Activated CD8-positive, alpha-beta T cell treated with anti-CD3 and anti-CD28 coated beads for 36 hours (primary cell): Measurements from ENCODE around the gene ALAS1. TPM values are rescaled to one million over a fixed set of nuclear protein-coding genes. Genes with fewer than 3 reads are reported as not detected.
A peak's percentile ranks its signal among the peaks of the same experiment; 100 is the strongest.

Experiments used
- ATAC-seq: fragments of 200-7000 bp; cut with Tn5 transposase; one replicate; pipeline ENCODE4 v1.10.0; 2021; ENCODE audit warnings: mild to moderate bottlenecking, moderate library complexity
- CTCF ChIA-PET: fragments of 350-600 bp; sonication (Branson Sonifier 250); formaldehyde crosslinking; loops from one replicate; lab custom pipeline; 2021; ENCODE audit warnings: antibody characterized with exemption; lab: Charles Lee
- POLR2A ChIA-PET: fragments of 350-600 bp; sonication (Branson Sonifier 250); formaldehyde crosslinking; loops from one replicate; lab custom pipeline; 2021; ENCODE audit warnings: antibody characterized with exemption; lab: Charles Lee
- DNase-seq: peaks from one replicate; pipeline ENCODE4 v3.0.0-alpha.2; 2020
- H3K27ac Mint-ChIP-seq: one replicate; pipeline ENCODE4 v1.8.0; 2021; ENCODE audit warnings: mild to moderate bottlenecking, mixed read lengths
- H3K27me3 Mint-ChIP-seq: one replicate; pipeline ENCODE4 v1.8.0; 2021; ENCODE audit warnings: mixed read lengths
- H3K36me3 Mint-ChIP-seq: one replicate; pipeline ENCODE4 v1.8.0; 2021; ENCODE audit warnings: low read depth, mixed read lengths
- H3K4me1 Mint-ChIP-seq: one replicate; pipeline ENCODE4 v1.8.0; 2021; ENCODE audit warnings: low read depth, mixed read lengths
- H3K4me3 Mint-ChIP-seq: one replicate; pipeline ENCODE4 v1.8.0; 2021; ENCODE audit warnings: mild to moderate bottlenecking, moderate library complexity, mixed read lengths
- H3K9me3 Mint-ChIP-seq: one replicate; pipeline ENCODE4 v1.8.0; 2021; ENCODE audit warnings: mixed read lengths
- intact Hi-C: fragments of 100-400 bp; cut with micrococcal nuclease; formaldehyde crosslinking; loops from one replicate; pipeline ENCODE4 v1.10.0; 2022
- total RNA-seq, 2 experiments: library from RNA; stranded (reverse); gene quantifications; one replicate each; pipeline ENCODE4 v1.2.3, GENCODE V29; 2021
- TF ChIP-seq, protein P1 (sequence below): fragments of 200-600 bp; IDR thresholded peaks from one replicate; pipeline ENCODE4 v1.8.0; 2022; ENCODE audit warnings: antibody characterized with exemption, mild to moderate bottlenecking

ALAS1 gene
- total RNA-seq, 2 experiments from 2014 or later, result 54.3 to 54.6 TPM

DNA sequence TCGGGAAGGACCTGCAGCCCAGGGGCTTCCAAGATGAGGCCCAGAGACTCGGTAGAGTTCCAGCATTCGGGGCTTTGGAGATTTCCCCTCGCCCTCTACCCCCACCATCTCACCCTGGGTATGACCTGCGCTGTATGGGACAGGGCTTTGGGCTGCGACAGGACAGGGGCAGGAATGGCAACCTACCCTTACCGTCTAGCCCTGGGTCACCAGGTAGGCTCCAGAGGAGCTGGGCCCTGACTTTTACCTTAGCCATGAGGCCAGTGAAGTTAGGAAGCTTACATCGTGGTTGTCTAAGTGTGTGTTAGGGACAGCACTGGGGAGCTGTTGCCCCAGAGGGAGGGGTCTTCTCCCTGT is 48.3 kb downstream of the ALAS1 start:
- H3K9me3 Mint-ChIP-seq, result peaks cover 4% of the 10 kb centered on the region
- no peaks in the 10 kb centered on the region for H3K27me3 Mint-ChIP-seq
- POLR2A ChIA-PET, result interaction anchor here (1.3 to 33.3 kb wide), 6 partner anchors 10 to 31 kb away, joined by 3 to 949 read pairs (median 21); partner anchors contain the start of genes GLYCTK, TWF2 and WDR82
- TF ChIP-seq, protein P1, sequence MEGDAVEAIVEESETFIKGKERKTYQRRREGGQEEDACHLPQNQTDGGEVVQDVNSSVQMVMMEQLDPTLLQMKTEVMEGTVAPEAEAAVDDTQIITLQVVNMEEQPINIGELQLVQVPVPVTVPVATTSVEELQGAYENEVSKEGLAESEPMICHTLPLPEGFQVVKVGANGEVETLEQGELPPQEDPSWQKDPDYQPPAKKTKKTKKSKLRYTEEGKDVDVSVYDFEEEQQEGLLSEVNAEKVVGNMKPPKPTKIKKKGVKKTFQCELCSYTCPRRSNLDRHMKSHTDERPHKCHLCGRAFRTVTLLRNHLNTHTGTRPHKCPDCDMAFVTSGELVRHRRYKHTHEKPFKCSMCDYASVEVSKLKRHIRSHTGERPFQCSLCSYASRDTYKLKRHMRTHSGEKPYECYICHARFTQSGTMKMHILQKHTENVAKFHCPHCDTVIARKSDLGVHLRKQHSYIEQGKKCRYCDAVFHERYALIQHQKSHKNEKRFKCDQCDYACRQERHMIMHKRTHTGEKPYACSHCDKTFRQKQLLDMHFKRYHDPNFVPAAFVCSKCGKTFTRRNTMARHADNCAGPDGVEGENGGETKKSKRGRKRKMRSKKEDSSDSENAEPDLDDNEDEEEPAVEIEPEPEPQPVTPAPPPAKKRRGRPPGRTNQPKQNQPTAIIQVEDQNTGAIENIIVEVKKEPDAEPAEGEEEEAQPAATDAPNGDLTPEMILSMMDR, result no peak
- intact Hi-C loops, result no loop called here
- H3K36me3 Mint-ChIP-seq, result peaks cover 76% of the 10 kb centered on the region
- H3K27ac Mint-ChIP-seq, result peak overlapping the region; percentile 94
- DNase-seq (no peak), ATAC-seq (peak; percentile 9)
- H3K4me1 Mint-ChIP-seq, result peaks cover 74% of the 10 kb centered on the region
- CTCF ChIA-PET, result interaction anchor here (0.6 to 2.0 kb wide), 8 partner anchors 11 to 93 kb away, joined by 3 to 6 read pairs (median 4); no protein-coding TSS in a partner anchor
- H3K4me3 Mint-ChIP-seq, result peak overlapping the region; percentile 94

DNA sequence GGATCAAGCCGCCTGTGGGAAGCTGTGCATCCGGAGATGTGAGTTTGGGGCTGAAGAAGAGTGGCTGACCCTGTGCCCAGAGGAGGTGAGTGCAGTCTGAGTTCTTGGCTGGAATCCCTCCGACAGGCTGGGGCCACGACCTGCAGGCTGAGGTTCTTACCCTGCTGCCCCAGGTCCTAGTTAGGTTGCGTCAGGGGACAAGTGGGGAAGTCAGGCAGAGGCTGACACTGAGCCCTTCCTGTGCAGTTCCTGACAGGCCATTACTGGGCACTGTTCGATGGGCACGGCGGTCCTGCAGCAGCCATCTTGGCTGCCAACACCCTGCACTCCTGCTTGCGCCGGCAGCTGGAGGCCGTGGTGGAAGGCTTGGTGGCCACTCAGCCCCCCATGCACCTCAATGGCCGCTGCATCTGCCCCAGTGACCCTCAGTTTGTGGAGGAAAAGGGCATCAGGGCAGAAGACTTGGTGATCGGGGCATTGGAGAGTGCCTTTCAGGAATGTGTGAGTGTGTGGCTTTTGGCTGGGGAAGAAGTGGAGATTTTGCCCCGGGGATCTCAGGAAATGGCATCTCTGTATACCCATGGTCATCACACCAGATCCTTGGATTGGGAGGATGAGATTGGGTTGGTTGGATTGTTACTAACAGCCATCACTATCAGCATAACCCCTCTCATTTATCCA is 48.9 kb downstream of the ALAS1 start:
- Mint-ChIP-seq H3K4me3 (peak overlapping the region; percentile 94), H3K4me1 (peaks cover 71% of the 10 kb centered on the region), H3K27ac (peak overlapping the region; percentile 94), H3K27me3 (no peaks in the 10 kb centered on the region), H3K36me3 (peaks cover 76% of the 10 kb centered on the region), H3K9me3 (peaks cover 4% of the 10 kb centered on the region)
- TF ChIP-seq, protein P1, result no peak
- ChIA-PET CTCF (interaction anchor here (0.6 to 2.0 kb wide), 5 partner anchors 12 to 92 kb away, joined by 3 to 6 read pairs (median 5); no protein-coding TSS in a partner anchor), POLR2A (interaction anchor here (1.3 to 33.3 kb wide), 5 partner anchors 10 to 31 kb away, joined by 3 to 949 read pairs (median 38); partner anchors contain the start of genes GLYCTK, TWF2 and WDR82)
- ATAC-seq (peak; percentile 5), DNase-seq (peak; percentile 47)
- intact Hi-C loops, result no loop called here

DNA sequence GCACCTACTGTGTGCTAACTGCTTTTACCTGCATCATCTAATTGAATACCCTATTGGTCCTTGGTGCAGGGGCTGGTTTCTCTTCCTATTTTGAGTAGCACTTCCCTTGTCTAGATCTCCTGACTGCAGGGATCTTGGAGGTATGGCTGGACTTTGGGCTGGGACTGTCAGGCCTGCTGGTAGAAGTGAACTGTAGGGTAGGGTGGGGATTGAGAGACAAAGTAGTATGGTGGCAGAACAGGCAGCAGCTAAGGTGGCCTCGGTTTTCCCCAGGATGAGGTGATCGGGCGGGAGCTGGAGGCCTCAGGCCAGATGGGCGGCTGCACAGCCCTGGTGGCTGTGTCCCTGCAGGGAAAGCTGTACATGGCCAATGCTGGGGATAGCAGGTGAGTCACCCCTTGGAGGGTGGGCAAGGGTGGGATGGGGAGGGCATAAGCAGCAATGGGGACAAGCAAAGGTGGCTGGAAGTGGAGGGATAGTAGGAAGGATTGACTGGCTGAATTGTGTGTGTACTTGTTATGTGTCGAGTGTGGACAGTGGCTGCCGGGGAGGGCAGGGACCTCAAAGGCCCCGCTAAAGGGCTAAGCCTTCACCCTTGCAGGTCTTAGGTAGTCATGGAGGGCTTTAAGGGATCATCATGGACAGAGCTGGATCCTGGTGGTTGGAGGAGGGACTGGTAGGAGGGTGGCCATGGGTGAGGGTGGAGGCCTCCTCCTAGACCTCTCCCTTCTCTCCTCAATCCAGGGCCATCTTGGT is 49.6 kb downstream of the ALAS1 start:
- H3K27ac Mint-ChIP-seq, result peak overlapping the region; percentile 94
- DNase-seq, result no peak
- H3K4me3 Mint-ChIP-seq, result peak overlapping the region; percentile 94
- POLR2A ChIA-PET, result interaction anchor here (1.8 to 33.3 kb wide), 4 partner anchors 7 to 30 kb away, joined by 11 to 949 read pairs (median 54); partner anchors contain the start of genes GLYCTK, TWF2 and WDR82
- peaks cover 4% of the 10 kb centered on the region for H3K9me3 Mint-ChIP-seq
- TF ChIP-seq, protein P1, result no peak
- H3K27me3 Mint-ChIP-seq, result no peaks in the 10 kb centered on the region
- intact Hi-C loops, result no loop called here
- ATAC-seq, result no peak
- peaks cover 72% of the 10 kb centered on the region for H3K4me1 Mint-ChIP-seq
- CTCF ChIA-PET, result interaction anchor here (0.6 to 1.8 kb wide), 9 partner anchors 12 to 92 kb away, joined by 3 to 8 read pairs (median 5); partner anchors contain the start of gene WDR82
- H3K36me3 Mint-ChIP-seq, result peaks cover 78% of the 10 kb centered on the region

DNA sequence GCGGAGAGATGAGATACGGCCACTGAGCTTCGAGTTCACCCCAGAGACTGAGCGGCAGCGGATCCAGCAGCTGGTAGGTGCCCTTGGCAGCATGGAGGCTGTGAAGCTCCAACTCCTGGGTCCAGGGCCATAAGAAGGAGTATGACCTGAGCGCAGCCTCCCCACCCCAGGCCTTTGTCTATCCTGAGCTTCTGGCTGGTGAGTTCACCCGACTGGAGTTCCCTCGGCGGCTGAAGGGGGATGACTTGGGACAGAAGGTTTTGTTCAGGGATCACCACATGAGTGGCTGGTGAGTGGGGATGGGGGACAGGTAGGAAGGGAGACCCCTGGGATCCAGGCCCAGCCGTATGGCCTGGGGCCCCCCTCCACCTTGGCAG is 50.2 kb downstream of the ALAS1 start:
- intact Hi-C loops, result no loop called here
- Mint-ChIP-seq H3K27ac (peak overlapping the region; percentile 94), H3K4me3 (peak overlapping the region; percentile 94), H3K36me3 (peaks cover 80% of the 10 kb centered on the region), H3K4me1 (peaks cover 74% of the 10 kb centered on the region), H3K27me3 (no peaks in the 10 kb centered on the region), H3K9me3 (peaks cover 4% of the 10 kb centered on the region)
- ChIA-PET POLR2A (interaction anchor here (1.8 to 33.3 kb wide), 4 partner anchors 8 to 29 kb away, joined by 11 to 949 read pairs (median 54); partner anchors contain the start of genes GLYCTK, TWF2 and WDR82), CTCF (interaction anchor here (0.6 to 1.8 kb wide), 10 partner anchors 8 to 91 kb away, joined by 3 to 8 read pairs (median 4); partner anchors contain the start of gene WDR82)
- ATAC-seq (no peak), DNase-seq (no peak)
- TF ChIP-seq, protein P1, result no peak
